ENCODE measurements around the gene PPP1R1B. TPM values are rescaled to one million over a fixed set of nuclear protein-coding genes. Genes with fewer than 3 reads are reported as not detected.

The PPP1R1B gene
- total RNA-seq, 1 donor from 2014 or later: not detected

GRCh38 chr17:39663340-39663687 is 36.6 kb downstream of the PPP1R1B start:
- Histone ChIP-seq H2AFZ (replicated peaks) (no peak overlapping the region), H3K4me3 (no peak overlapping the region), H3K27me3 (peaks cover 36% of the 10 kb centered on the region), H3K27ac (no peak overlapping the region), H4K20me1 (ENCODE audit: low read depth) (peaks cover 44% of the 10 kb centered on the region), H3K4me2 (peak overlapping the region; percentile 57), H3K9ac (no peak overlapping the region), H3K9me3 (ENCODE audit: low read depth) (no peaks in the 10 kb centered on the region), H3F3A (ENCODE audit: low read depth) (peaks cover 17% of the 10 kb centered on the region), H3K4me1 (peaks cover 27% of the 10 kb centered on the region), H3K79me2 (ENCODE audit: low read depth) (no peaks in the 10 kb centered on the region), H3K36me3 (no peaks in the 10 kb centered on the region)
- Mint-ChIP-seq H3K27ac (no peak overlapping the region), H3K27me3 (ENCODE audit: insufficient read depth, low read depth) (peaks cover 14% of the 10 kb centered on the region), H3K4me1 (peaks cover 15% of the 10 kb centered on the region), H3K36me3 (peaks cover 4% of the 10 kb centered on the region), H3K9me3 (no peaks in the 10 kb centered on the region), H3K4me3 (no peak overlapping the region)
- no peak for TF ChIP-seq EZH2 (IDR thresholded peaks at IDR 0.05)
- TF ChIP-seq CTCF (IDR thresholded peaks at IDR 0.05): no peak
- no peak for TF ChIP-seq EZH2phosphoT487 (IDR thresholded peaks at IDR 0.05)
- no peak for DNase-seq (ENCODE audit: low spot score)

DNA sequence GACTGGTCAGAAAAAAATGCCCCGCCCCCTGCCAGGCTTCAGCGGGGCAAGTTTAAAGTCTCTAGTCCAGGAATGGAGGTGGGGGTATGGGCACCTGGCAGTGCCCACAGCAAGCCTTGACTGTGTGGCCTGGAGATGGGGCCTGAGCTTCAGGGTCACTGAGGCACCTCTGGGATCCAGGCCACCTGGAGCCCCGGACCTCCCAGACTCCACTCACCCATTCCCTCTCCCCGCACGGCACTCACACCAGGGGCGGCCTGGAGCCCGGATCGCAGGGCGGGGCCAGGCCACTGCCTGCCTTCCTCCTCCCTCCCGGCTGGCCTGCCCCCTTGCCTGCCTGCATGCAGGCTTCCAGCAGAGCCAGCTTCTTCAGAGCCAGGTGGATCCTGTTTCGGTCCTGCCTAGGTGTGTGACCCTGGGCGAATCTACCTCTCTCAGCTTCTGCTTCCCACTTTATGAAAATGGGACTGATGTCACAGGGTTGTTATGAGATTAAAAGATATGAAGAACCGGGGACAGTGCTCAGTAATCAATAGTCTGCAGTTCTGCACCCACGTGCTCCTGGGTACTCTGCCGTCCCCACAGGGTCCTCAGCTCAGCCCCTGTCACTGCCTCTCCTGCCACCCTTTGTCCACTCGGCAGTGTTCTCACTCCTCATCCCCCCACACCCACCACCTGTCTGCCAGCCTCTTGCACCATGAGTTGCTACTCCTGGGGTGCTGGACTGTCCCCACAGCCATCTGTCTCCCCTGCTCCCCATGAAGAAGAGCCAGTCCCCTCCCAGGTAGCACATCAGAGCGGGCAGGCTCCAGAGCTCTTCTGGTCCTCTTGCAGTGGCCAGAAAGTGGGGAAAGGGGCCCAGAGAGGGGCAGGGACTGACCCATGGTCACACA is 37.2 kb downstream of the PPP1R1B start:
- peaks cover 22% of the 10 kb centered on the region for H3F3A ChIP-seq (ENCODE audit: low read depth)
- H3K27ac ChIP-seq: no peak overlapping the region
- TF ChIP-seq EZH2 (IDR thresholded peaks at IDR 0.05) (no peak), EZH2phosphoT487 (IDR thresholded peaks at IDR 0.05) (no peak), CTCF (IDR thresholded peaks at IDR 0.05) (no peak)
- no peaks in the 10 kb centered on the region for H3K9me3 Mint-ChIP-seq
- H3K4me1 ChIP-seq: peaks cover 32% of the 10 kb centered on the region
- H3K27ac Mint-ChIP-seq: no peak overlapping the region
- H3K9ac ChIP-seq: no peak overlapping the region
- H3K79me2 ChIP-seq (ENCODE audit: low read depth): no peaks in the 10 kb centered on the region
- DNase-seq (ENCODE audit: low spot score): peak; percentile 56
- peaks cover 19% of the 10 kb centered on the region for H3K4me1 Mint-ChIP-seq
- peaks cover 44% of the 10 kb centered on the region for H4K20me1 ChIP-seq (ENCODE audit: low read depth)
- peak overlapping the region; percentile 57 for H3K4me2 ChIP-seq
- no peak overlapping the region for H3K4me3 ChIP-seq
- no peak overlapping the region for H2AFZ ChIP-seq (replicated peaks)
- H3K27me3 ChIP-seq: peaks cover 42% of the 10 kb centered on the region
- no peak overlapping the region for H3K4me3 Mint-ChIP-seq
- peaks cover 4% of the 10 kb centered on the region for H3K36me3 Mint-ChIP-seq
- H3K9me3 ChIP-seq (ENCODE audit: low read depth): no peaks in the 10 kb centered on the region
- H3K27me3 Mint-ChIP-seq (ENCODE audit: insufficient read depth, low read depth): peaks cover 17% of the 10 kb centered on the region
- no peaks in the 10 kb centered on the region for H3K36me3 ChIP-seq

- Histone ChIP-seq H3K4me2 (no peak within 1 kb of the TSS), H3K9ac (no peak within 1 kb of the TSS), H3K4me1 (peaks cover 32% of the 10 kb centered on the region), H3F3A (ENCODE audit: low read depth) (peaks cover 27% of the 10 kb centered on the region), H3K4me3 (no peak within 1 kb of the TSS), H2AFZ (replicated peaks) (no peak within 1 kb of the TSS), H3K27me3 (peaks cover 51% of the 10 kb centered on the region), H3K9me3 (ENCODE audit: low read depth) (no peaks in the 10 kb centered on the region), H3K27ac (no peak within 1 kb of the TSS), H4K20me1 (ENCODE audit: low read depth) (peaks cover 44% of the 10 kb centered on the region), H3K79me2 (ENCODE audit: low read depth) (no peaks in the 10 kb centered on the region), H3K36me3 (no peaks in the 10 kb centered on the region)
- DNase-seq (ENCODE audit: low spot score): no peak
- no peaks in the 10 kb centered on the region for H3K9me3 Mint-ChIP-seq
- H3K27ac Mint-ChIP-seq: no peak within 1 kb of the TSS
- H3K4me3 Mint-ChIP-seq: peak within 1 kb of the TSS; percentile 57
- H3K36me3 Mint-ChIP-seq: peaks cover 4% of the 10 kb centered on the region
- no peak for TF ChIP-seq CTCF (IDR thresholded peaks at IDR 0.05)
- no peak for TF ChIP-seq EZH2 (IDR thresholded peaks at IDR 0.05)
- no peak for TF ChIP-seq EZH2phosphoT487 (IDR thresholded peaks at IDR 0.05)
- H3K27me3 Mint-ChIP-seq (ENCODE audit: insufficient read depth, low read depth): peaks cover 21% of the 10 kb centered on the region
- H3K4me1 Mint-ChIP-seq: peaks cover 19% of the 10 kb centered on the region
Measured at GRCh38 chr17:39664581-39665561, 38.1 kb downstream of the PPP1R1B start, which contains the start of gene TCAP. TCAP (plus strand) TSS chr17:39665349; CDS start chr17:39665360, 11 bp downstream.
